HL-60/S4 treated with retinoic acid at 250 ng/mL for 4 days and 3 days (cell line): Measurements from ENCODE around the gene RRP36.

Source experiments
- in situ Hi-C: fragments of 300-500 bp; cut with MboI; formaldehyde crosslinking; loops from 2 replicates; pipeline ENCODE4 v1.7.0; 2022; ENCODE audit warnings: low sequenced_read_pairs

Gene RRP36

GRCh38 chr6:43060755-43061633, 39.6 kb downstream of the RRP36 start:
- in situ Hi-C loops, result no loop called here

GRCh38 chr6:43061861-43062260, 40.4 kb downstream of the RRP36 start:
- in situ Hi-C loops, result no loop called here

- in situ Hi-C loops, result no loop called here
Observed at GRCh38 chr6:43062818-43063217, 41.4 kb downstream of the RRP36 start.

- in situ Hi-C loops, result no loop called here
Observed at GRCh38 chr6:43070028-43070632, 48.7 kb downstream of the RRP36 start.

DNA sequence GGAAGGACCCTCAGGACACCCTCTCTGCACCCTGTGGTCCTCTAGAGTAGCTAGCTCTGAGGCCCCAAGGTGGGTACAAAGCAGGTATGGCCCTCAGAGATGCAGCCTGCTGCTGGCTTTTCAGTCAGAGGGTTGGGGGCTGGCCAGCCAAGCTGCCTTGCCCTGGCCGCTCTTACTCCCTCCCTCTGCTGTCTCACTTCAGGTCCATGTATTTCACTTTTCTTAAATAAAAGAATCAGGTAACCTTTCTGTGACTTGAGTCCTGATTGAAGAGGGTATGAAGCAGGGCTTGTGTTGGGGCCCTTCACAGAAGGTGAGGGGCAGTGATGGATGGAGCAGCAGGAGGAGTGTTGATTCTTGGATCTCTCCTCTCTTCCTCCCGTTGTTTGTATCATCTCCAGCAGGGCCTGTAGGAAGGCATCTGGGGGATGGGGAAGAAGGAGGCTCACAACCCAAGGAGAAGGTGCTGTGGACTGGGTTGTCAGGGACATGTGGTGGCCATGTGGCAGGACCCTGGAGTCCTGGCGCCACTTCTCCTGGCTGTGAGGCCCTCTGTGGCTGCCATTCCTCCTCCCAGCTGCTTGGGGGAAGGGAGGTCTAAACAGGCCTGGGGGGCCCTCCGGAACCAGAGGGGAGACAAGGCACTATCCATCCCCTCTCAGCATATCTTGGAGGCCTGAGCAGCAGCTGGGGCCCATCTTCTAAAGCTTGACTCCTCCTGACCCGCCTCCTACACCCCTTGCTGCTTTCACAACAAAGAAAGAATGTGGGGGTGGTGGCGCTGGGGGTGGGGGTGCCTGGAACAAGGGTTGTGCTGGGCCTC, 53.6 kb downstream of the RRP36 start:
- in situ Hi-C loops, result no loop called here

DNA sequence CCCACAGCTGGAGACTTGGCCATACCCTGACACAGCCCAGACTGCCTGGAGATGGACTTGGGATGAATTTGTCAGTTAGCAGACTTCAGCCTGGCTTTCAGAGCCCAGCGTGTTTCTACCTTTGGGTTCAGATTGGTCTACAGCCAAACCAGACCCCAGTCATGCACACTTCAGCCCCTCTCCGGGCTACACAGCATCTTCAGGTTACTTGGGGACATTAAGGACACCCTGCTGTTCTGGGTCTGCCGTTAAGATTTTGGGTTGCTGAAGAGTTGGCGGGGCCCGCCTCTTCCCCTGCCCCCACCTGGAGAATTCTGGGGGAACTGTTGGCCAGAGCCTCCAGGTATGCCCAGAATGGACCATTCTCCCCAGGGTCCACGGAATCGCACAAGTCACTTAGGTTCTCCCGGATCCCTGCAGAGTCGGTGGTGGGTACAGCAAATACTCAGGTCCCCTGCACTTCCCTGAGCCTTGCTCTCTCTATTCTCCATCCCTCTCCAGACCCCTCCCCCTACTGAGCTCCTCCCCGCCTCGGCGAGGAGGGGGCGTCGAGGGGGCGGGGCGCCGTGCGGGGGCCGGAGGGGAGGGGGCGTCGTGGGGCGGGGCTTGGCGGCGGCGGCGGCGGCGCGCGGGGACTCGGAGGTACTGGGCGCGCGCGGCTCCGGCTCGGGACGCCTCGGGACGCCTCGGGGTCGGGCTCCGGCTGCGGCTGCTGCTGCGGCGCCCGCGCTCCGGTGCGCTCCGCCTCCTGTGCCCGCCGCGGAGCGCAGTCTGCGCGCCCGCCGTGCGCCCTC, 54.4 kb downstream of the RRP36 start, which contains the start of gene PTK7:
PTK7 (plus strand) TSS at position 645 of the 794 bp plus-strand sequence. CDS start 175 bp downstream, outside the sequence.
- in situ Hi-C loops, result no loop called here

GRCh38 chr6:43076464-43077332, 55.3 kb downstream of the RRP36 start:
- in situ Hi-C loops, result no loop called here

DNA sequence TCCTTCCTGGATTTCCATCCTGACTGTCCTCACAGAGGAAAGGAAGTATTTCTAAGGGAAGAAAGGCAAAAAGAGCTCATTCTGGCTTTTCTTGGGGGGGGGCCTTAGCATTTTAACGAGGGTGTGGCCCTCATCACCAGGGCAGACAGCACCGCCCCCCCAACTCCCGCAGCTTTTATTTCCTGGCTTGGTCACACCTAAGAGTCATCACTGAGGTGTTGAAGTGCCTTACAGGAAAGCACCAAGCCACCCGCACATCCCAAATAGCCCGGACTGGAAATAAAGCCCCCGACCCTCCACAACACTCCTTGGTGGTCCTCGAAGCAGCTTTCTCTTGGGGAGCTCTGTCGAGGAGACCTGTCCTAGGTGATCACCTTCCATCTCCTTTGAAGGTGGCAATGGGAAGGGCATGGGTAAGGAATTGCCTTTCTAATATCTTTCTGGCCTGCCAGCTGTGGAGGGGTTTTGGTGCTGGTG, 55.9 kb downstream of the RRP36 start:
- in situ Hi-C loops, result no loop called here

DNA sequence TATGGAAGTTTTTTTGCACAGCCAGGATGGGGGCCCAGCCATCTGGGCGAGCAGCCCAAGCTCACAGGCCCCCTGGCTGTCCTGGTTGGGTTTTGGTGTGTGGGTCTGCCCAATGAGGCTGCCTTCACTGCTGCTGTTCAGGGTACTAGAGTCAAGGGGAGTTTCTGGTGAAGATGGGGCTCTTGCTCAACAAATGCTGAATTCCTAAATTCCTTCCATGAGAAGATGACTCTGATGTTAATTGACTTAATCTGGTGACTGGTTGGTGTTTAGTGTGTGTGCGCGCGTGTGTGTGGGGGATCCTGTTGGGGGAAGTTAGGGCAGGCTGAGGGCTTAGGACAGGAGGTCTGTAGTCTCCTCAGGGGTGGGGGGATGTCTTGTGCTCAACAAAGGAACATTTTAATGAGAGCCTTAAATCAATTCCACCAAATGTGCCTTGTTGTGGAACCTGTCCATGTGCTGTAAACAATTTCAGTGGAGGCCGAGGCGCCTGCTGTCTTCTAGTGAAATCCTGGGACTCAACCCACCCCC, 56.6 kb downstream of the RRP36 start:
- in situ Hi-C loops, result no loop called here

GRCh38 chr6:43078691-43079090, 57.3 kb downstream of the RRP36 start:
- in situ Hi-C loops, result no loop called here
